SK-N-SH treated with all-trans-retinoic acid at 6 μM for 48 hours (cell line): ENCODE data around the gene SALL1.

Experiments
- ARNTL ChIP-seq: fragments of 450-650 bp; formaldehyde crosslinking; IDR thresholded peaks from 2 replicates; pipeline ENCODE4 v1.5.0; 2020; ENCODE audit warnings: low read depth, mild to moderate bottlenecking, moderate library complexity, borderline replicate concordance
- BACH2 ChIP-seq: fragments of 250-450 bp; sonication (Bioruptor Pico); IDR thresholded peaks from 2 replicates; pipeline ENCODE4 v1.9.0; 2021; ENCODE audit warnings: mild to moderate bottlenecking, borderline replicate concordance
- ISL1 ChIP-seq: fragments of 250-450 bp; sonication (Bioruptor Pico); IDR thresholded peaks from 2 replicates; pipeline ENCODE4 v2.1.2; 2022; ENCODE audit warnings: mild to moderate bottlenecking, moderate library complexity
- PATZ1 ChIP-seq: fragments of 250-450 bp; sonication (Bioruptor Pico); IDR thresholded peaks from 2 replicates; pipeline ENCODE4 v1.8.0; 2020; ENCODE audit warnings: mild to moderate bottlenecking, moderate library complexity, borderline replicate concordance
- POU6F1 ChIP-seq: fragments of 250-450 bp; sonication (Bioruptor Pico); IDR thresholded peaks from 2 replicates; pipeline ENCODE4 v1.8.0; 2021; ENCODE audit warnings: low read depth, mild to moderate bottlenecking, moderate library complexity, borderline replicate concordance
- PPARA ChIP-seq: fragments of 250-450 bp; sonication (Bioruptor Pico); IDR thresholded peaks from 2 replicates; pipeline ENCODE4 v1.5.0; 2020; ENCODE audit warnings: mild to moderate bottlenecking, borderline replicate concordance
- RARB ChIP-seq: fragments of 250-450 bp; sonication (Bioruptor Pico); IDR thresholded peaks from 2 replicates; pipeline ENCODE4 v1.8.0; 2021; ENCODE audit warnings: mild to moderate bottlenecking, moderate library complexity
- SNAI2 ChIP-seq: fragments of 250-450 bp; sonication (Bioruptor Pico); IDR thresholded peaks from 2 replicates; pipeline ENCODE4 v1.5.0; 2020; ENCODE audit warnings: mild to moderate bottlenecking, moderate library complexity
- TOX ChIP-seq: fragments of 250-450 bp; sonication (Bioruptor Pico); IDR thresholded peaks from 2 replicates; pipeline ENCODE4 v1.8.0; 2021; ENCODE audit warnings: mild to moderate bottlenecking, moderate library complexity, borderline replicate concordance
- TSHZ2 ChIP-seq: fragments of 250-450 bp; sonication (Bioruptor Pico); IDR thresholded peaks from 2 replicates; pipeline ENCODE4 v1.5.0; 2020; ENCODE audit warnings: mild to moderate bottlenecking, moderate library complexity
- ZFP3 ChIP-seq: fragments of 250-450 bp; sonication (Bioruptor Pico); IDR thresholded peaks from 2 replicates; pipeline ENCODE4 v1.5.0; 2020; ENCODE audit warnings: mild to moderate bottlenecking, moderate library complexity
- ZFP30 ChIP-seq: fragments of 450-650 bp; formaldehyde crosslinking; IDR thresholded peaks from 2 replicates; pipeline ENCODE4 v1.5.0; 2022; ENCODE audit warnings: mild to moderate bottlenecking, moderate library complexity

- TF ChIP-seq TSHZ2 (CRISPR knock-in tag) (no peak), POU6F1 (CRISPR knock-in tag) (no peak), ZFP30 (CRISPR knock-in tag) (no peak), ARNTL (no peak), PPARA (CRISPR knock-in tag) (no peak), ZFP3 (CRISPR knock-in tag) (no peak), RARB (CRISPR knock-in tag) (no peak), BACH2 (CRISPR knock-in tag) (no peak), ISL1 (CRISPR knock-in tag) (no peak), SNAI2 (CRISPR knock-in tag) (no peak), TOX (CRISPR knock-in tag) (no peak), PATZ1 (CRISPR knock-in tag) (no peak)
Measured at GRCh38 chr16:51153577-51154031, 2.5 kb upstream of the SALL1 start.
